ENCODE measurements around the gene ATAD5. TPM values are rescaled to one million over a fixed set of nuclear protein-coding genes. Genes with fewer than 3 reads are reported as not detected.

The ATAD5 gene
- total and polyA plus RNA-seq, 2 of the 4 experiments (the other 2 are of a cell fraction), result 1.0 to 1.3 TPM

DNA sequence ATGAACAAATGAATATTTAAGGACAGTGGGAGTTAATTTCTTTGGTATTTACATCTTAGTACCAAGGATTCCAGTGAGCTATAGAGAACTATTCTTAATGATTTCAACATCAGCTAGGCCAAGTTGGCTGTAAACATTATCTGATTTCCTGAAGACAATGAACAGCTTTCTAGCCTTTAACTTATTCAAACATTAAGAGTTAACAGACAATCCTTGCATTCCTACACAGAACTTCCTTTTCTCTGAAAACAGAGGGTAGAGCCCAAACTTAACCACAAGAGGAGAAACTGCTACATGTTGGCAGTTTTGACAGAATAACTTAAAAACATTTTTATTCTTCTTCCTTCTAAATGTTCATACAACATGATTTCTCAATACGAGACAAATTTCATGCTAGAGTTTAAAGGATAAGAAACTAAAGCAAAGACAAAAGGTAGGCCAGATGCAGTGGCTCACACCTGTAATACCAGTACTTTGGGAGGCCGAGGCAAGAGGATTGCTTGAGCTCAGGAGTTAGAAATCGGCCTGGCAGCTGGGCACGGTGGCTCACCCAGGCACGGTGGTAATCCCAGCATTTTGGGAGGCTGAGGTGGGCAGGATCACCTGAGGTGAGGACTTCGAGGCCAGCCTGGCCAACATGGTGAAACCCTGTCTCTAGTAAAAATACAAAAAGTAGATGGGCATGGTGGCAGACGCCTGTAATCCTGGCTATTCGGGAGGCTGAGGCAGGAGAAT lies 11.6 kb upstream of the ATAD5 start:
- Histone ChIP-seq H3K4me3 (ENCODE audit: insufficient read depth, low read depth, low read length) (no peak overlapping the region), H4K8ac (ENCODE audit: low read depth in 2 of 2, low read length in 2 of 2) (no peak overlapping the region), H3K23ac (ENCODE audit: low read depth, low read length) (no peak overlapping the region), H2AK9ac (replicated peaks; ENCODE audit: low read depth, low read length, poor library complexity) (no peak overlapping the region), H3K9me1 (ENCODE audit: insufficient read depth, low read length) (no peaks in the 10 kb centered on the region), H3K27me3 (ENCODE audit: control insufficient read depth, insufficient read depth, low read length) (no peaks in the 10 kb centered on the region), H3K36me3 (ENCODE audit: control insufficient read depth, insufficient read depth, low read length) (no peaks in the 10 kb centered on the region), H3K56ac (ENCODE audit: extremely low read depth, insufficient read depth, low read length) (no peak overlapping the region), H3K4me1 (ENCODE audit: control insufficient read depth, insufficient read depth, low read length) (peaks cover 3% of the 10 kb centered on the region), H3K18ac (ENCODE audit: low read depth, low read length) (peak overlapping the region; percentile 60; the same call in 1 of the 2 replicates), H3K9me3 (ENCODE audit: control insufficient read depth, insufficient read depth, low read length) (no peaks in the 10 kb centered on the region), H3K14ac (replicated peaks; ENCODE audit: low read depth, low read length) (no peak overlapping the region), H4K5ac (ENCODE audit: low read depth, low read length) (peak overlapping the region; percentile 44; the same call in 1 of the 2 replicates), H3K27ac (ENCODE audit: insufficient read depth, low read length) (peak overlapping the region; percentile 60; the same call in 1 of the 2 replicates), H2BK20ac (ENCODE audit: low read depth, low read length) (no peak overlapping the region), H3K79me1 (ENCODE audit: low read depth in 1 of 2, low read length in 2 of 2) (peaks cover 26 to 70% of the 10 kb centered on the region in 2 experiments), H2BK5ac (ENCODE audit: low read depth, low read length, poor library complexity, severe bottlenecking) (peak overlapping the region; percentile 51), H4K91ac (ENCODE audit: insufficient read depth, low read depth, low read length) (no peak overlapping the region), H2BK120ac (ENCODE audit: low read depth, low read length) (no peak overlapping the region), H2AK5ac (ENCODE audit: low read depth, low read length) (no peak overlapping the region), H2BK15ac (ENCODE audit: low read depth, low read length) (no peak overlapping the region), H2AFZ (replicated peaks; ENCODE audit: low read length, poor library complexity) (no peak overlapping the region), H3K9ac (ENCODE audit: low read depth, low read length) (no peak overlapping the region), H3K4ac (ENCODE audit: low read depth, low read length) (no peak overlapping the region), H3K4me2 (ENCODE audit: low read depth, low read length) (no peak overlapping the region; the same call in 1 of the 2 replicates), H4K20me1 (ENCODE audit: insufficient read depth, low read length) (no peaks in the 10 kb centered on the region)
- CTCF ChIA-PET, result interaction anchor here (1.5 kb wide), 1 partner anchor 15 kb away, joined by 4 read pairs; no protein-coding TSS in a partner anchor
- intact Hi-C loops (cut with micrococcal nuclease), result no loop called here
- dilution Hi-C loops (cut with HindIII; ENCODE audit: low sequenced_read_pairs, unreplicated experiment), result no loop called here
- no peak for TF ChIP-seq RFX5 (IDR thresholded peaks at IDR 0.05; ENCODE audit: low read depth, low read length)
- TF ChIP-seq, protein P1, sequence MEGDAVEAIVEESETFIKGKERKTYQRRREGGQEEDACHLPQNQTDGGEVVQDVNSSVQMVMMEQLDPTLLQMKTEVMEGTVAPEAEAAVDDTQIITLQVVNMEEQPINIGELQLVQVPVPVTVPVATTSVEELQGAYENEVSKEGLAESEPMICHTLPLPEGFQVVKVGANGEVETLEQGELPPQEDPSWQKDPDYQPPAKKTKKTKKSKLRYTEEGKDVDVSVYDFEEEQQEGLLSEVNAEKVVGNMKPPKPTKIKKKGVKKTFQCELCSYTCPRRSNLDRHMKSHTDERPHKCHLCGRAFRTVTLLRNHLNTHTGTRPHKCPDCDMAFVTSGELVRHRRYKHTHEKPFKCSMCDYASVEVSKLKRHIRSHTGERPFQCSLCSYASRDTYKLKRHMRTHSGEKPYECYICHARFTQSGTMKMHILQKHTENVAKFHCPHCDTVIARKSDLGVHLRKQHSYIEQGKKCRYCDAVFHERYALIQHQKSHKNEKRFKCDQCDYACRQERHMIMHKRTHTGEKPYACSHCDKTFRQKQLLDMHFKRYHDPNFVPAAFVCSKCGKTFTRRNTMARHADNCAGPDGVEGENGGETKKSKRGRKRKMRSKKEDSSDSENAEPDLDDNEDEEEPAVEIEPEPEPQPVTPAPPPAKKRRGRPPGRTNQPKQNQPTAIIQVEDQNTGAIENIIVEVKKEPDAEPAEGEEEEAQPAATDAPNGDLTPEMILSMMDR (conservative IDR thresholded peaks at IDR 0.05; ENCODE audit: low read depth, low read length), result no peak
- TF ChIP-seq BHLHE40 (IDR thresholded peaks at IDR 0.05; ENCODE audit: low read depth, low read length), result no peak
- no peak for TF ChIP-seq POLR2A (IDR thresholded peaks at IDR 0.05; ENCODE audit: low read depth, low read length)
- no peak for TF ChIP-seq CHD1 (IDR thresholded peaks at IDR 0.05; ENCODE audit: low read depth, low read length)
- TF ChIP-seq MAFK (IDR thresholded peaks at IDR 0.05; ENCODE audit: low read depth, low read length), result no peak
- no peak for TF ChIP-seq NFE2L2 (IDR thresholded peaks at IDR 0.05; ENCODE audit: low read depth, low read length)
- no peak for TF ChIP-seq FOS (IDR thresholded peaks at IDR 0.05; ENCODE audit: low read depth, low read length)
- no peak for TF ChIP-seq SMC3 (IDR thresholded peaks at IDR 0.05; ENCODE audit: low read depth, low read length)
- no peak for TF ChIP-seq MXI1 (IDR thresholded peaks at IDR 0.05; ENCODE audit: borderline replicate concordance, low read depth, low read length)
- TF ChIP-seq MAZ (IDR thresholded peaks at IDR 0.05; ENCODE audit: borderline replicate concordance, low read depth, low read length), result no peak
- ATAC-seq (ENCODE audit: low read depth) (peak; percentile 2; the same call in 1 of the 2 replicates), DNase-seq (peak; percentile 9)
- 88% methylated on average over 4 of the region's 8 CpGs; no CpG with 5 or more reads in 1 of the 2 experiments for WGBS, 2 experiments (ENCODE audit: extremely low coverage in 2 of 2, insufficient read length in 1 of 2)
- in situ Hi-C loops (cut with MboI; ENCODE audit: low sequenced_read_pairs), result no loop called here
- BruUV-seq (replicated peaks), result no TSS peak
- POLR2A ChIA-PET (ENCODE audit: unreplicated experiment), result no interaction called here
